GM12878 (cell line): ENCODE data around the gene LENEP. TPM values are rescaled to one million over a fixed set of nuclear protein-coding genes. Genes with fewer than 3 reads are reported as not detected.

Source experiments
- BCL11A ChIP-seq: IDR thresholded peaks from 2 replicates; pipeline ENCODE4 v1.6.1; 2011; ENCODE audit warnings: low read depth, low read length
- EZH2 ChIP-seq: IDR thresholded peaks from 2 replicates; pipeline ENCODE4 v1.6.1; 2012; ENCODE audit warnings: low read depth, mild to moderate bottlenecking, control low read depth, inconsistent platforms, low read length, borderline replicate concordance; ENCODE audit not compliant: control insufficient read depth
- MYB ChIP-seq: fragments of 150-350 bp; IDR thresholded peaks from 2 replicates; pipeline ENCODE4 v1.6.1; 2014; ENCODE audit warnings: mild to moderate bottlenecking, low read depth, low read length, borderline replicate concordance
- NFIC ChIP-seq: IDR thresholded peaks from 2 replicates; pipeline ENCODE4 v1.6.1; 2012; ENCODE audit warnings: low read depth, mild to moderate bottlenecking, inconsistent platforms, low read length, moderate library complexity
- POLR2AphosphoS5 ChIP-seq: IDR thresholded peaks from 2 replicates; pipeline ENCODE4 v1.6.1; 2011; ENCODE audit warnings: mild to moderate bottlenecking, low read length, inconsistent platforms
- RAD21 ChIP-seq: IDR thresholded peaks from 2 replicates; pipeline ENCODE4 v1.6.1; 2011; ENCODE audit warnings: mild to moderate bottlenecking, low read depth, low read length, moderate library complexity; ENCODE audit not compliant: insufficient read depth
- RCOR1 ChIP-seq: conservative IDR thresholded peaks from 2 replicates; pipeline ENCODE4 v1.6.1; 2012; ENCODE audit warnings: low read depth, low read length, improper control_type of control experiment
- RUNX3 ChIP-seq: IDR thresholded peaks from 2 replicates; pipeline ENCODE4 v1.6.1; 2012; ENCODE audit warnings: low read length, inconsistent platforms
- SMAD5 ChIP-seq: IDR thresholded peaks from 2 replicates; pipeline ENCODE4 v1.6.1; 2016; ENCODE audit warnings: antibody characterized with exemption, low read depth
- STAT1 ChIP-seq: fragments of 450-650 bp; conservative IDR thresholded peaks from 2 replicates; pipeline ENCODE4 v1.6.1; 2014; ENCODE audit warnings: antibody characterized with exemption, mild to moderate bottlenecking
- TAF1 ChIP-seq: IDR thresholded peaks from 2 replicates; pipeline ENCODE4 v1.6.1; 2011; ENCODE audit warnings: mild to moderate bottlenecking, low read depth, low read length, borderline replicate concordance
- TCF12 ChIP-seq: IDR thresholded peaks from 2 replicates; pipeline ENCODE4 v1.6.1; 2011; ENCODE audit warnings: low read depth, mild to moderate bottlenecking, low read length
- ZBTB4 ChIP-seq: fragments of 450-650 bp; formaldehyde crosslinking; IDR thresholded peaks from 2 replicates; pipeline ENCODE4 v1.4.0; 2022; ENCODE audit warnings: mild to moderate bottlenecking, moderate library complexity
- ZSCAN29 ChIP-seq: fragments of 450-650 bp; IDR thresholded peaks from 2 replicates; pipeline ENCODE4 v1.6.1; 2017; ENCODE audit warnings: mild to moderate bottlenecking, moderate library complexity
- polyA plus RNA-seq, 11 experiments: library from polyadenylated mRNA; depleted of rRNA in 4 of 11; unstranded in 6 of 11; stranded (reverse) in 5 of 11; fragments of >200 nt; fragmentation: Nextera tagmentation in 4 of 11; fragmentation: Illumina TruSeq in 1 of 11; extraction: Ambion mirVana in 4 of 11; extraction: Trizol in 1 of 11; gene quantifications; 1 replicate in 1 of 11; 2 replicates in 10 of 11; pipeline versions ENCODE4 v1.2.1 to v1.2.3, GENCODE V29; 2011 to 2016; ENCODE audit warnings: inconsistent platforms in 2 of 11, missing spikeins in 2 of 11, low read depth in 1 of 11
- total RNA-seq, 4 experiments: library from RNA; depleted of rRNA in 3 of 4; stranded (reverse); fragments of >200 nt in 3 of 4; fragmentation: Illumina TruSeq in 1 of 4; extraction: Trizol in 1 of 4; gene quantifications; 2 replicates each; pipeline versions ENCODE4 v1.2.1 to v1.2.3, GENCODE V29; 2013 to 2021
- TF ChIP-seq, protein P1 (sequence below): fragments of 450-650 bp; IDR thresholded peaks from 2 replicates; pipeline ENCODE4 v1.6.1; 2016; ENCODE audit warnings: mild to moderate bottlenecking, moderate library complexity, borderline replicate concordance
- TF ChIP-seq, protein P2 (sequence below): fragments of 450-650 bp; formaldehyde crosslinking; IDR thresholded peaks from 2 replicates; pipeline ENCODE4 v1.5.0; 2022; ENCODE audit warnings: mild to moderate bottlenecking, missing genetic modification characterization
- TF ChIP-seq, protein P3 (sequence below): IDR thresholded peaks from 2 replicates; pipeline ENCODE4 v1.6.1; 2011; ENCODE audit warnings: mild to moderate bottlenecking, low read depth, low read length, moderate library complexity; ENCODE audit not compliant: insufficient replicate concordance

LENEP gene
- total and polyA plus RNA-seq, 10 of the 15 experiments (the other 5 are each of a cell fraction or from before 2014, with no cell fraction given), result 0.27 to 1.1 (median 0.64) TPM; not detected in 7

DNA sequence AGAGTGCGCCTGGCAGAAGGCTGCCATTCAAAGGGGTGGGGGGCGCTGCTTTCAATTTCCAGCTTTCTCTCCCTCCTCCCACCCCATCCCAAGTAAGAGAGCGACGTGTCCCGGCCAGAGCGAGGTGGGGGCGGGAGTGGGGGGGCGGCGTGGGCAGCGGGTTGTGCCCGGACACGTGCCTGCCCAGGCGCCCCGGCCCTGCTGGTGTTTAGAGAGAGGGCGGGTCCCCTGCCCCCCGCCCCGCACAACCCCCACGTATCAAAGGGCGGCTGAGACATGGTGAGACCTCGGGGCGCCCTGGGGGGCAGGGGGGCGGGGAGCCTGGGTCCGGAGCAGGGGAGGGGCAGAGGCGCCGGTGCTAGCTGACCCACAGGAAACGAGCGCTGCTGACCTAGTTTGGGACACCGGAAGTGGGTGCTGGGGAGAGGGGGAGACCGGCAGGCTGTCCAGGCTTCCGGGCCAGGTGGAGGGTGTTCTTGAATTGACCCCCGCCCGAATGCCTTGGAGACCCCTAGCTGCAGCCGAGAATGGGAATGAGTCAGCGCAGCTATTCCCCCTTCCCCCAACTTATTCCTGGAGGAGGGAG, 10.5 kb downstream of the LENEP start (continued):
- TF ChIP-seq, protein P1, sequence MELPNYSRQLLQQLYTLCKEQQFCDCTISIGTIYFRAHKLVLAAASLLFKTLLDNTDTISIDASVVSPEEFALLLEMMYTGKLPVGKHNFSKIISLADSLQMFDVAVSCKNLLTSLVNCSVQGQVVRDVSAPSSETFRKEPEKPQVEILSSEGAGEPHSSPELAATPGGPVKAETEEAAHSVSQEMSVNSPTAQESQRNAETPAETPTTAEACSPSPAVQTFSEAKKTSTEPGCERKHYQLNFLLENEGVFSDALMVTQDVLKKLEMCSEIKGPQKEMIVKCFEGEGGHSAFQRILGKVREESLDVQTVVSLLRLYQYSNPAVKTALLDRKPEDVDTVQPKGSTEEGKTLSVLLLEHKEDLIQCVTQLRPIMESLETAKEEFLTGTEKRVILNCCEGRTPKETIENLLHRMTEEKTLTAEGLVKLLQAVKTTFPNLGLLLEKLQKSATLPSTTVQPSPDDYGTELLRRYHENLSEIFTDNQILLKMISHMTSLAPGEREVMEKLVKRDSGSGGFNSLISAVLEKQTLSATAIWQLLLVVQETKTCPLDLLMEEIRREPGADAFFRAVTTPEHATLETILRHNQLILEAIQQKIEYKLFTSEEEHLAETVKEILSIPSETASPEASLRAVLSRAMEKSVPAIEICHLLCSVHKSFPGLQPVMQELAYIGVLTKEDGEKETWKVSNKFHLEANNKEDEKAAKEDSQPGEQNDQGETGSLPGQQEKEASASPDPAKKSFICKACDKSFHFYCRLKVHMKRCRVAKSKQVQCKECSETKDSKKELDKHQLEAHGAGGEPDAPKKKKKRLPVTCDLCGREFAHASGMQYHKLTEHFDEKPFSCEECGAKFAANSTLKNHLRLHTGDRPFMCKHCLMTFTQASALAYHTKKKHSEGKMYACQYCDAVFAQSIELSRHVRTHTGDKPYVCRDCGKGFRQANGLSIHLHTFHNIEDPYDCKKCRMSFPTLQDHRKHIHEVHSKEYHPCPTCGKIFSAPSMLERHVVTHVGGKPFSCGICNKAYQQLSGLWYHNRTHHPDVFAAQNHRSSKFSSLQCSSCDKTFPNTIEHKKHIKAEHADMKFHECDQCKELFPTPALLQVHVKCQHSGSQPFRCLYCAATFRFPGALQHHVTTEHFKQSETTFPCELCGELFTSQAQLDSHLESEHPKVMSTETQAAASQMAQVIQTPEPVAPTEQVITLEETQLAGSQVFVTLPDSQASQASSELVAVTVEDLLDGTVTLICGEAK, result peak; percentile 63; the same call in 1 of the 2 replicates
- TF ChIP-seq POLR2AphosphoS5 (no peak), EZH2 (no peak), STAT1 (no peak), BCL11A (no peak), ZBTB4 (CRISPR knock-in tag) (no peak), TAF1 (peak; percentile 22; the same call in 1 of the 2 replicates), RCOR1 (no peak), RAD21 (no peak), SMAD5 (no peak), MYB (no peak), TCF12 (no peak), RUNX3 (no peak), NFIC (no peak), ZSCAN29 (no peak)
- TF ChIP-seq, protein P2, sequence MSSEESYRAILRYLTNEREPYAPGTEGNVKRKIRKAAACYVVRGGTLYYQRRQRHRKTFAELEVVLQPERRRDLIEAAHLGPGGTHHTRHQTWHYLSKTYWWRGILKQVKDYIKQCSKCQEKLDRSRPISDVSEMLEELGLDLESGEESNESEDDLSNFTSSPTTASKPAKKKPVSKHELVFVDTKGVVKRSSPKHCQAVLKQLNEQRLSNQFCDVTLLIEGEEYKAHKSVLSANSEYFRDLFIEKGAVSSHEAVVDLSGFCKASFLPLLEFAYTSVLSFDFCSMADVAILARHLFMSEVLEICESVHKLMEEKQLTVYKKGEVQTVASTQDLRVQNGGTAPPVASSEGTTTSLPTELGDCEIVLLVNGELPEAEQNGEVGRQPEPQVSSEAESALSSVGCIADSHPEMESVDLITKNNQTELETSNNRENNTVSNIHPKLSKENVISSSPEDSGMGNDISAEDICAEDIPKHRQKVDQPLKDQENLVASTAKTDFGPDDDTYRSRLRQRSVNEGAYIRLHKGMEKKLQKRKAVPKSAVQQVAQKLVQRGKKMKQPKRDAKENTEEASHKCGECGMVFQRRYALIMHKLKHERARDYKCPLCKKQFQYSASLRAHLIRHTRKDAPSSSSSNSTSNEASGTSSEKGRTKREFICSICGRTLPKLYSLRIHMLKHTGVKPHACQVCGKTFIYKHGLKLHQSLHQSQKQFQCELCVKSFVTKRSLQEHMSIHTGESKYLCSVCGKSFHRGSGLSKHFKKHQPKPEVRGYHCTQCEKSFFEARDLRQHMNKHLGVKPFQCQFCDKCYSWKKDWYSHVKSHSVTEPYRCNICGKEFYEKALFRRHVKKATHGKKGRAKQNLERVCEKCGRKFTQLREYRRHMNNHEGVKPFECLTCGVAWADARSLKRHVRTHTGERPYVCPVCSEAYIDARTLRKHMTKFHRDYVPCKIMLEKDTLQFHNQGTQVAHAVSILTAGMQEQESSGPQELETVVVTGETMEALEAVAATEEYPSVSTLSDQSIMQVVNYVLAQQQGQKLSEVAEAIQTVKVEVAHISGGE, result no peak
- TF ChIP-seq, protein P3, sequence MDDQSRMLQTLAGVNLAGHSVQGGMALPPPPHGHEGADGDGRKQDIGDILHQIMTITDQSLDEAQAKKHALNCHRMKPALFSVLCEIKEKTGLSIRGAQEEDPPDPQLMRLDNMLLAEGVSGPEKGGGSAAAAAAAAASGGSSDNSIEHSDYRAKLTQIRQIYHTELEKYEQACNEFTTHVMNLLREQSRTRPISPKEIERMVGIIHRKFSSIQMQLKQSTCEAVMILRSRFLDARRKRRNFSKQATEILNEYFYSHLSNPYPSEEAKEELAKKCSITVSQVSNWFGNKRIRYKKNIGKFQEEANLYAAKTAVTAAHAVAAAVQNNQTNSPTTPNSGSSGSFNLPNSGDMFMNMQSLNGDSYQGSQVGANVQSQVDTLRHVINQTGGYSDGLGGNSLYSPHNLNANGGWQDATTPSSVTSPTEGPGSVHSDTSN, result no peak
